HepG2 (cell line): ENCODE measurements around the gene SPIB. TPM values are rescaled to one million over a fixed set of nuclear protein-coding genes. Genes with fewer than 3 reads are reported as not detected.

Experiments used
- ATAC-seq: fragments of 200-7000 bp; cut with Tn5 transposase; 3 replicates; pipeline ENCODE4 v1.9.1; 2020; ENCODE audit warnings: mild to moderate bottlenecking, moderate library complexity
- BruUV-seq: library from RNA; stranded (reverse); fragments of 400-500 nt; replicated peaks from 2 replicates; lab custom pipeline; 2021; lab: Mats Ljungman, UMichigan
- CTCF ChIA-PET: fragments of 300-600 bp; formaldehyde crosslinking; extraction: SDS; loops from one replicate; lab custom pipeline; 2021; ENCODE audit warnings: low total read pairs, inconsistent platforms, low intra/inter-chr PET ratio; lab: Yijun Ruan, JAX
- POLR2A ChIA-PET: fragments of 350-600 bp; sonication (Branson Sonifier 250); formaldehyde crosslinking; loops from one replicate; lab custom pipeline; 2020; ENCODE audit warnings: antibody characterized with exemption, inconsistent platforms; lab: Yijun Ruan, JAX
- DNase-seq: peaks from one replicate; pipeline ENCODE4 v3.0.0-alpha.2; 2015; ENCODE audit warnings: low spot score
- FAIRE-seq: peaks from 3 replicates; lab custom pipeline; 2011; peaks lifted over from hg19 to GRCh38; lab: Jason Lieb, UNC
- H2AFZ ChIP-seq: one replicate; pipeline ENCODE4 v1.6.1; 2011; ENCODE audit warnings: low read length, inconsistent platforms
- H3K27ac ChIP-seq: fragments of 300-600 bp; 3 replicates; pipeline ENCODE4 v1.8.0; 2011; ENCODE audit warnings: mixed run types, mild to moderate bottlenecking, mixed read lengths, low read length, inconsistent platforms; ENCODE audit not compliant: insufficient read depth; ENCODE audit errors: extremely low read length
- H3K27me3 ChIP-seq, 2 experiments: fragments of 200-600 bp in 1 of 2; 2 replicates in 1 of 2; 3 replicates in 1 of 2; pipeline versions ENCODE4 v1.6.0 to v1.8.0; 2011; ENCODE audit warnings: low read length in 2 of 2, mild to moderate bottlenecking in 2 of 2, moderate library complexity in 2 of 2, inconsistent platforms in 1 of 2; ENCODE audit not compliant: insufficient read depth in 2 of 2, control insufficient read depth in 1 of 2
- H3K36me3 ChIP-seq, 2 experiments: fragments of 200-600 bp in 1 of 2; replicated peaks in 1 of 2; 2 replicates in 1 of 2; 3 replicates in 1 of 2; pipeline versions ENCODE4 v1.5.1 to v1.8.0; 2011; ENCODE audit warnings: low read length in 2 of 2, inconsistent platforms in 1 of 2; ENCODE audit not compliant: insufficient read depth in 2 of 2, control insufficient read depth in 1 of 2
- H3K4me1 ChIP-seq: 2 replicates; pipeline ENCODE4 v1.5.1; 2012; ENCODE audit warnings: low read length, inconsistent platforms; ENCODE audit not compliant: insufficient read depth
- H3K4me2 ChIP-seq: 2 replicates; pipeline ENCODE4 v1.6.0; 2011; ENCODE audit warnings: low read depth, low read length, inconsistent platforms
- H3K4me3 ChIP-seq, 3 experiments: fragments of 200-600 bp in 1 of 3; sonication (generic), shearing (Covaris generic) in 1 of 3; replicated peaks in 1 of 3; 2 replicates each; pipeline ENCODE4 v1.5.1; 2011 to 2016; ENCODE audit warnings: low read length in 3 of 3, inconsistent platforms in 2 of 3, low read depth in 2 of 3, mild to moderate bottlenecking in 2 of 3, control low read depth in 1 of 3, mixed read lengths in 1 of 3; ENCODE audit not compliant: insufficient read depth in 1 of 3
- H3K79me2 ChIP-seq: one replicate; pipeline ENCODE4 v1.6.1; 2011; ENCODE audit warnings: low read length, inconsistent platforms; ENCODE audit not compliant: insufficient read depth
- H3K9ac ChIP-seq: 2 replicates; pipeline ENCODE4 v1.6.0; 2011; ENCODE audit warnings: mild to moderate bottlenecking, low read depth, low read length, inconsistent platforms; ENCODE audit not compliant: insufficient read depth
- H3K9me3 ChIP-seq: 2 replicates; pipeline ENCODE4 v1.5.1; 2012; ENCODE audit warnings: mild to moderate bottlenecking, low read length
- H4K20me1 ChIP-seq: 2 replicates; pipeline ENCODE4 v1.6.0; 2011; ENCODE audit warnings: inconsistent platforms, mild to moderate bottlenecking, low read length, moderate library complexity; ENCODE audit not compliant: insufficient read depth
- CBX1 ChIP-seq: IDR thresholded peaks from one replicate; pipeline ENCODE4 v1.6.1; 2016; ENCODE audit warnings: antibody characterized with exemption, low read depth
- HOXA9 ChIP-seq: sonication (generic); formaldehyde crosslinking; IDR thresholded peaks from 2 replicates; pipeline ENCODE4 v1.8.1; 2022; ENCODE audit warnings: missing genetic modification reagents, mild to moderate bottlenecking, moderate library complexity, borderline replicate concordance
- PAX8 ChIP-seq: sonication (generic); formaldehyde crosslinking; IDR thresholded peaks from 2 replicates; pipeline ENCODE4 v1.8.0; 2022; ENCODE audit warnings: mild to moderate bottlenecking, missing genetic modification reagents, borderline replicate concordance
- RBM22 ChIP-seq: fragments of 200-400 bp; formaldehyde crosslinking; optimal IDR thresholded peaks from 2 replicates; pipeline ENCODE3; 2017; ENCODE audit warnings: mild to moderate bottlenecking, low read length, moderate library complexity
- SP140L ChIP-seq: sonication (generic); formaldehyde crosslinking; IDR thresholded peaks from 2 replicates; pipeline ENCODE4 v1.4.0; 2020; ENCODE audit warnings: missing genetic modification reagents, borderline replicate concordance
- ZFX ChIP-seq: sonication (generic); formaldehyde crosslinking; IDR thresholded peaks from 2 replicates; pipeline ENCODE4 v1.4.0; 2020; ENCODE audit warnings: mild to moderate bottlenecking, low read depth, missing genetic modification reagents, moderate library complexity
- ZNF329 ChIP-seq: sonication (generic); formaldehyde crosslinking; IDR thresholded peaks from 2 replicates; pipeline ENCODE4 v1.9.0; 2021; ENCODE audit warnings: low read depth, mild to moderate bottlenecking, missing genetic modification reagents
- WGBS: methylation state at CpG from one replicate; pipeline ENCODE4 v1.1.6; 2017; ENCODE audit warnings: low lambda C conversion rate; 5-methylcytosine and 5-hydroxymethylcytosine counted together
- in situ Hi-C: cut with HindIII; loops from 2 replicates; pipeline ENCODE4 v1.10.0; 2017; ENCODE audit warnings: low pct_unique_long_range_greater_than_20kb; ENCODE audit not compliant: extremely low pct_ligation_motif_present
- intact Hi-C: fragments of 100-400 bp; cut with micrococcal nuclease; formaldehyde crosslinking; loops from one replicate; pipeline ENCODE4 v1.10.0; 2022; ENCODE audit not compliant: unreplicated experiment
- polyA plus RNA-seq, 8 experiments: library from polyadenylated mRNA; depleted of rRNA in 3 of 8; stranded (reverse) in 7 of 8; unstranded in 1 of 8; fragments of >200 nt; fragmentation: Illumina TruSeq in 4 of 8; extraction: Trizol in 4 of 8; gene quantifications; 2 replicates each; pipeline versions ENCODE4 v1.2.1 to v1.2.3, GENCODE V29; 2011 to 2016; ENCODE audit warnings: low read depth in 4 of 8, missing spikeins in 1 of 8, mixed read lengths in 1 of 8; ENCODE audit not compliant: insufficient read depth in 1 of 8
- total RNA-seq, 5 experiments: library from RNA; depleted of rRNA; stranded (reverse); fragments of >200 nt; fragmentation: Illumina TruSeq; extraction: Trizol; gene quantifications; 2 replicates each; pipeline ENCODE4 v1.2.3, GENCODE V29; 2016; ENCODE audit warnings: low read depth in 1 of 5
- TF ChIP-seq, protein P1 (sequence below): sonication (generic); formaldehyde crosslinking; IDR thresholded peaks from 2 replicates; pipeline ENCODE4 v1.8.1; 2023; ENCODE audit warnings: missing genetic modification reagents, inconsistent platforms, borderline replicate concordance
- TF ChIP-seq, protein P2 (sequence below), 2 experiments: fragments of 450-650 bp in 1 of 2; sonication (generic) in 1 of 2; formaldehyde crosslinking in 1 of 2; IDR thresholded peaks; 2 replicates each; pipeline versions ENCODE4 v1.6.1 to v1.8.0; 2016 to 2022; ENCODE audit warnings: antibody characterized with exemption in 1 of 2, mild to moderate bottlenecking in 1 of 2, missing genetic modification reagents in 1 of 2

SPIB gene
- total and polyA plus RNA-seq, 2 of the 13 experiments (the other 11 are each of a cell fraction or from before 2014, with no cell fraction given), result 0.04 TPM; not detected in 1

DNA sequence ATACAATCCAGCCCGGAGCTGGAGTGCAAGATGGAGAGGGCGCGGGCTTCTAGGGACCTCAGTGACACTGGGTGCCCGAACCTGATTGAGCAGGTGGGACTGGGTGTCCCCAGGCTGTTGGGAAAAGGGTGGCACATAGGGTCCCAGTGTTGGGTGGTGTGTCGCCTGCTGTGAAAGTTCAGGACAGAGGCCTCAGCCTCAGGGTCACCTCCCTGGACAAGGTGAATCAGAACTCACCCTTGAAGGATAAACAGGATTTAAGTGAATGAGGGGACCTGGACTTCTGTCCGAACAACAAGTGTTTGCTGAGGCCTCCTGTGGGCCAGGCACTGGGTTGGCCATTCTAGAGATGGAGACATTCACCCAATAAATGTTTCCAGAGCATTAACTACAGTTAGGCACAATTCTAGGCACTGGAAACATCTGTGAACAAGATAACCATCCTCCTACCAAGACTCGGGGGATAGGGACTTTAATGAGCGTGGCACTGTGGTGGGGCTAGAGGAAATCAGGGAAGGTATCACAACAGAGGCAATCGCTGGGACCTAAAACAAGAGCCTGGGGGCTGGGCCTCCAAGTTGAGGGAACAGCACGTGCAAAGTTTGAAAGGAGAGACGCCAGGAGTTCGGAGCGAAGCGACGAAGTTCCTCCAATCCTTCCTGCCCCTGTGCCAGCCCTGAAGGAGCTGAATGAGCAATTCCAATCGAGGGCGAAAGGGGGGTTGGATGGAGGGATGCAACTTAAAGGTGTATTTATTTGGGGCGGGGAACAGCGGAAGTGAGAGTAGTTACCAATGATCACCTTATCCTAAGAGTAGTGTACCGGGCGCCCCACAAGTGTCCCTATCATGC is 35.5 kb upstream of the SPIB start:
- H3K27ac ChIP-seq, result peak overlapping the region; percentile 29
- peaks cover 18 to 36% of the 10 kb centered on the region in 2 experiments for H3K36me3 ChIP-seq
- FAIRE-seq (no peak), DNase-seq (no peak)
- POLR2A ChIA-PET, result interaction anchor here (1.0 to 1.7 kb wide), 8 partner anchors 7 to 422 kb away, joined by 3 to 12 read pairs (median 6); partner anchors contain the start of genes JOSD2, KCNC3 and NR1H2
- peak overlapping the region; percentile 97 for H3K4me2 ChIP-seq
- CTCF ChIA-PET, result no interaction called here
- peak overlapping the region in 2 of 3 experiments; percentile 48 to 78; a peak in 4 of 6 replicates for H3K4me3 ChIP-seq
- H3K27me3 ChIP-seq, result no peaks in the 10 kb centered on the region
- peaks cover 22% of the 10 kb centered on the region for H3K4me1 ChIP-seq
- no peaks in the 10 kb centered on the region for H3K9me3 ChIP-seq
- H3K9ac ChIP-seq, result peak overlapping the region; percentile 50
- 94% methylated on average over 21 of the region's 21 CpGs for WGBS
- TF ChIP-seq PAX8 (CRISPR knock-in tag) (no peak), SP140L (no peak), ZNF329 (CRISPR knock-in tag) (0 out of 2 replicates have a peak, but pooled peaks have one; percentile 1), ZFX (CRISPR knock-in tag) (no peak), HOXA9 (CRISPR knock-in tag) (0 out of 2 replicates have a peak, but pooled peaks have one; percentile 6), CBX1 (peak; percentile 1), RBM22 (peak; percentile 11)
- TF ChIP-seq, protein P1, sequence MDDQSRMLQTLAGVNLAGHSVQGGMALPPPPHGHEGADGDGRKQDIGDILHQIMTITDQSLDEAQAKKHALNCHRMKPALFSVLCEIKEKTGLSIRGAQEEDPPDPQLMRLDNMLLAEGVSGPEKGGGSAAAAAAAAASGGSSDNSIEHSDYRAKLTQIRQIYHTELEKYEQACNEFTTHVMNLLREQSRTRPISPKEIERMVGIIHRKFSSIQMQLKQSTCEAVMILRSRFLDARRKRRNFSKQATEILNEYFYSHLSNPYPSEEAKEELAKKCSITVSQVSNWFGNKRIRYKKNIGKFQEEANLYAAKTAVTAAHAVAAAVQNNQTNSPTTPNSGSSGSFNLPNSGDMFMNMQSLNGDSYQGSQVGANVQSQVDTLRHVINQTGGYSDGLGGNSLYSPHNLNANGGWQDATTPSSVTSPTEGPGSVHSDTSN, result no peak
- TF ChIP-seq, protein P2, sequence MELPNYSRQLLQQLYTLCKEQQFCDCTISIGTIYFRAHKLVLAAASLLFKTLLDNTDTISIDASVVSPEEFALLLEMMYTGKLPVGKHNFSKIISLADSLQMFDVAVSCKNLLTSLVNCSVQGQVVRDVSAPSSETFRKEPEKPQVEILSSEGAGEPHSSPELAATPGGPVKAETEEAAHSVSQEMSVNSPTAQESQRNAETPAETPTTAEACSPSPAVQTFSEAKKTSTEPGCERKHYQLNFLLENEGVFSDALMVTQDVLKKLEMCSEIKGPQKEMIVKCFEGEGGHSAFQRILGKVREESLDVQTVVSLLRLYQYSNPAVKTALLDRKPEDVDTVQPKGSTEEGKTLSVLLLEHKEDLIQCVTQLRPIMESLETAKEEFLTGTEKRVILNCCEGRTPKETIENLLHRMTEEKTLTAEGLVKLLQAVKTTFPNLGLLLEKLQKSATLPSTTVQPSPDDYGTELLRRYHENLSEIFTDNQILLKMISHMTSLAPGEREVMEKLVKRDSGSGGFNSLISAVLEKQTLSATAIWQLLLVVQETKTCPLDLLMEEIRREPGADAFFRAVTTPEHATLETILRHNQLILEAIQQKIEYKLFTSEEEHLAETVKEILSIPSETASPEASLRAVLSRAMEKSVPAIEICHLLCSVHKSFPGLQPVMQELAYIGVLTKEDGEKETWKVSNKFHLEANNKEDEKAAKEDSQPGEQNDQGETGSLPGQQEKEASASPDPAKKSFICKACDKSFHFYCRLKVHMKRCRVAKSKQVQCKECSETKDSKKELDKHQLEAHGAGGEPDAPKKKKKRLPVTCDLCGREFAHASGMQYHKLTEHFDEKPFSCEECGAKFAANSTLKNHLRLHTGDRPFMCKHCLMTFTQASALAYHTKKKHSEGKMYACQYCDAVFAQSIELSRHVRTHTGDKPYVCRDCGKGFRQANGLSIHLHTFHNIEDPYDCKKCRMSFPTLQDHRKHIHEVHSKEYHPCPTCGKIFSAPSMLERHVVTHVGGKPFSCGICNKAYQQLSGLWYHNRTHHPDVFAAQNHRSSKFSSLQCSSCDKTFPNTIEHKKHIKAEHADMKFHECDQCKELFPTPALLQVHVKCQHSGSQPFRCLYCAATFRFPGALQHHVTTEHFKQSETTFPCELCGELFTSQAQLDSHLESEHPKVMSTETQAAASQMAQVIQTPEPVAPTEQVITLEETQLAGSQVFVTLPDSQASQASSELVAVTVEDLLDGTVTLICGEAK (IDR thresholded peaks at IDR 0.05), result no peak
- TF ChIP-seq, protein P2 (CRISPR knock-in tag; IDR thresholded peaks at IDR 0.05), result no peak
- TF ChIP-seq, all 625 proteins: peak for 4
- Histone ChIP-seq H2AFZ (no peak overlapping the region), H3K79me2 (peaks cover 29% of the 10 kb centered on the region), H4K20me1 (no peaks in the 10 kb centered on the region)
- BruUV-seq, result no TSS peak
- intact Hi-C loops (no loop called here), in situ Hi-C loops (no loop called here)
- ATAC-seq, result no peak
